MCF 10A (cell line): ENCODE results near the gene FAT1. TPM values are rescaled to one million over a fixed set of nuclear protein-coding genes. Genes with fewer than 3 reads are reported as not detected.

Experiments
- BruUV-seq: library from RNA; stranded (reverse); fragments of 400-500 nt; replicated peaks from 2 replicates; lab custom pipeline; 2021; lab: Mats Ljungman, UMichigan
- CTCF ChIA-PET: fragments of 300-600 bp; sonication (Branson Sonifier 250); formaldehyde crosslinking; extraction: SDS; loops from one replicate; lab custom pipeline; 2021; ENCODE audit warnings: antibody characterized with exemption, inconsistent platforms; lab: Yijun Ruan, JAX
- POLR2A ChIA-PET: fragments of 300-600, 350-650 bp; sonication (Branson Sonifier 250); formaldehyde crosslinking; extraction: SDS; loops from one replicate; lab custom pipeline; 2020; ENCODE audit warnings: antibody characterized with exemption, inconsistent platforms; lab: Yijun Ruan, JAX
- DNase-seq: peaks from one replicate; pipeline ENCODE4 v3.0.0-alpha.2; 2018; ENCODE audit not compliant: unreplicated experiment
- H3K27ac Mint-ChIP-seq: one replicate; pipeline ENCODE4 v1.8.0; 2022; ENCODE audit warnings: mild to moderate bottlenecking, low read depth, mixed read lengths; ENCODE audit not compliant: unreplicated experiment
- H3K27me3 Mint-ChIP-seq: one replicate; pipeline ENCODE4 v1.8.0; 2022; ENCODE audit warnings: mixed read lengths; ENCODE audit not compliant: insufficient read depth, unreplicated experiment
- H3K36me3 Mint-ChIP-seq: one replicate; pipeline ENCODE4 v1.8.0; 2022; ENCODE audit warnings: mild to moderate bottlenecking, moderate library complexity, mixed read lengths; ENCODE audit not compliant: insufficient read depth, unreplicated experiment
- H3K4me1 Mint-ChIP-seq: one replicate; pipeline ENCODE4 v1.8.0; 2022; ENCODE audit warnings: mixed read lengths; ENCODE audit not compliant: insufficient read depth, unreplicated experiment
- H3K4me3 Mint-ChIP-seq: one replicate; pipeline ENCODE4 v1.8.0; 2022; ENCODE audit warnings: mild to moderate bottlenecking, moderate library complexity, mixed read lengths; ENCODE audit not compliant: unreplicated experiment
- H3K9me3 Mint-ChIP-seq: one replicate; pipeline ENCODE4 v1.8.0; 2022; ENCODE audit warnings: mixed read lengths; ENCODE audit not compliant: unreplicated experiment
- intact Hi-C: fragments of 100-400 bp; cut with micrococcal nuclease; formaldehyde crosslinking; loops from 2 replicates; pipeline ENCODE4 v1.14.1; 2022
- total RNA-seq: library from RNA; stranded (reverse); gene quantifications from 2 replicates; pipeline ENCODE4 v1.2.3, GENCODE V29; 2022
- TF ChIP-seq, protein P1 (sequence below): fragments of 200-600 bp; IDR thresholded peaks from one replicate; pipeline ENCODE4 v1.8.0; 2022; ENCODE audit warnings: antibody characterized with exemption, mild to moderate bottlenecking; ENCODE audit not compliant: unreplicated experiment

FAT1 gene
- total RNA-seq, 1 experiment from 2014 or later, result 165 TPM

- TF ChIP-seq, protein P1, sequence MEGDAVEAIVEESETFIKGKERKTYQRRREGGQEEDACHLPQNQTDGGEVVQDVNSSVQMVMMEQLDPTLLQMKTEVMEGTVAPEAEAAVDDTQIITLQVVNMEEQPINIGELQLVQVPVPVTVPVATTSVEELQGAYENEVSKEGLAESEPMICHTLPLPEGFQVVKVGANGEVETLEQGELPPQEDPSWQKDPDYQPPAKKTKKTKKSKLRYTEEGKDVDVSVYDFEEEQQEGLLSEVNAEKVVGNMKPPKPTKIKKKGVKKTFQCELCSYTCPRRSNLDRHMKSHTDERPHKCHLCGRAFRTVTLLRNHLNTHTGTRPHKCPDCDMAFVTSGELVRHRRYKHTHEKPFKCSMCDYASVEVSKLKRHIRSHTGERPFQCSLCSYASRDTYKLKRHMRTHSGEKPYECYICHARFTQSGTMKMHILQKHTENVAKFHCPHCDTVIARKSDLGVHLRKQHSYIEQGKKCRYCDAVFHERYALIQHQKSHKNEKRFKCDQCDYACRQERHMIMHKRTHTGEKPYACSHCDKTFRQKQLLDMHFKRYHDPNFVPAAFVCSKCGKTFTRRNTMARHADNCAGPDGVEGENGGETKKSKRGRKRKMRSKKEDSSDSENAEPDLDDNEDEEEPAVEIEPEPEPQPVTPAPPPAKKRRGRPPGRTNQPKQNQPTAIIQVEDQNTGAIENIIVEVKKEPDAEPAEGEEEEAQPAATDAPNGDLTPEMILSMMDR, result peak; percentile 49
- ChIA-PET CTCF (interaction anchor here (0.6 to 4.3 kb wide), 14 partner anchors 10 to 1831 kb away, joined by 3 to 18 read pairs (median 3); no protein-coding TSS in a partner anchor), POLR2A (interaction anchor here (0.7 to 3.0 kb wide), 4 partner anchors 17 to 114 kb away, joined by 3 to 20 read pairs (median 3); no protein-coding TSS in a partner anchor)
- intact Hi-C loops, result loop anchor here (5.0 to 10.0 kb wide), 4 partner anchors 248 to 765 kb away; no protein-coding TSS in a partner anchor
- H3K36me3 Mint-ChIP-seq, result no peaks in the 10 kb centered on the region
- no peak overlapping the region for H3K27ac Mint-ChIP-seq
- no peak overlapping the region for H3K4me3 Mint-ChIP-seq
- H3K4me1 Mint-ChIP-seq, result peaks cover 19% of the 10 kb centered on the region
- no peaks in the 10 kb centered on the region for H3K9me3 Mint-ChIP-seq
- no peaks in the 10 kb centered on the region for H3K27me3 Mint-ChIP-seq
- BruUV-seq, result no TSS peak
- DNase-seq, result peak; percentile 67
These were observed 3.5 kb downstream of the FAT1 start for GRCh38 chr4:186719925-186720694.

DNA sequence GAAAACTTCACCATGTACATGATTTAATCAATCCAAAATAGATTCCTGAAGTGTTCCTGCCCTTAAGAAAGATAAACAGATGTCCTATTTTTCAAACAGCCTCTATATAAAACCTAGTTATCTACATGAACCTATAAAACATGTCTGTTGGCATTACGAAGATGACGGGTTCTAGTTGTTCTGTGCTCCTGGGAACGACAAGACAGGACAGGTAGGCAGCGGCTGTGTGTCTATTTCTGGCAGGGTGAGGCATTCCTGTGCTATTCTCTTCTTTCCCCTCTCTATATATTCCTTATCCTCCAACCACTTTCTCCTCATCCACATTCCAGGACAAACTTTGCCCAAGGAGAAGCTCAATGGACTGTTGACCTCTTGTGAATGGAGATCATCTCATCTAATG, 6.1 kb downstream of the FAT1 start:
- H3K27ac Mint-ChIP-seq, result peak overlapping the region; percentile 55
- peak overlapping the region; percentile 4 for H3K4me3 Mint-ChIP-seq
- H3K36me3 Mint-ChIP-seq, result no peaks in the 10 kb centered on the region
- TF ChIP-seq, protein P1, result no peak
- peaks cover 8% of the 10 kb centered on the region for H3K9me3 Mint-ChIP-seq
- ChIA-PET POLR2A (interaction anchor here (0.6 to 3.0 kb wide), 7 partner anchors 8 to 394 kb away, joined by 3 to 20 read pairs (median 4); no protein-coding TSS in a partner anchor), CTCF (interaction anchor here (0.5 to 4.3 kb wide), 6 partner anchors 47 to 1905 kb away, joined by 3 to 18 read pairs (median 4); no protein-coding TSS in a partner anchor)
- no peaks in the 10 kb centered on the region for H3K27me3 Mint-ChIP-seq
- peaks cover 25% of the 10 kb centered on the region for H3K4me1 Mint-ChIP-seq
- BruUV-seq, result no TSS peak
- intact Hi-C loops, result no loop called here
- peak; percentile 62 for DNase-seq

DNA sequence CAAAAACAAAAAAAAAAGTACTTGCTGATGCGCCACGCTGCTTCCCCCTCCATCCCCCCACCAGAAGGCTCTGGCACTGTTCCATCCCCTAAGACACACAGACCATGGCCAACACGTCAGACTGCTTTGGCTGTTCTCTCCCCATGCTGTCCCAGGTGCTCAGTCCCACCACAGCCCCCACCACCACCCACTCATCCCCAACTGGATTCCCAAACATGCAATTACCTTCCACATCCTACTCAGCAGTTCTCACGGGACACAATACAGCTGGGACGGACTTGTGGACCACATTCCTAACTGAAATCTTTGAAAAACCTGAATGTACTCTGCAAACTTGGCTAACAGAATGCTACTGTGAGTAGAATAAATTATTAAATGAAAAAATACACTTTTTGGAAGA, 8.6 kb downstream of the FAT1 start:
- DNase-seq, result no peak
- BruUV-seq, result no TSS peak
- TF ChIP-seq, protein P1, result no peak
- intact Hi-C loops, result no loop called here
- Mint-ChIP-seq H3K36me3 (no peaks in the 10 kb centered on the region), H3K27me3 (no peaks in the 10 kb centered on the region), H3K27ac (no peak overlapping the region), H3K9me3 (peaks cover 8% of the 10 kb centered on the region), H3K4me3 (no peak overlapping the region), H3K4me1 (peaks cover 28% of the 10 kb centered on the region)
- POLR2A ChIA-PET, result no interaction called here
- CTCF ChIA-PET, result interaction anchor here (0.5 kb wide), 1 partner anchor 15 kb away, joined by 3 read pairs; no protein-coding TSS in a partner anchor

DNA sequence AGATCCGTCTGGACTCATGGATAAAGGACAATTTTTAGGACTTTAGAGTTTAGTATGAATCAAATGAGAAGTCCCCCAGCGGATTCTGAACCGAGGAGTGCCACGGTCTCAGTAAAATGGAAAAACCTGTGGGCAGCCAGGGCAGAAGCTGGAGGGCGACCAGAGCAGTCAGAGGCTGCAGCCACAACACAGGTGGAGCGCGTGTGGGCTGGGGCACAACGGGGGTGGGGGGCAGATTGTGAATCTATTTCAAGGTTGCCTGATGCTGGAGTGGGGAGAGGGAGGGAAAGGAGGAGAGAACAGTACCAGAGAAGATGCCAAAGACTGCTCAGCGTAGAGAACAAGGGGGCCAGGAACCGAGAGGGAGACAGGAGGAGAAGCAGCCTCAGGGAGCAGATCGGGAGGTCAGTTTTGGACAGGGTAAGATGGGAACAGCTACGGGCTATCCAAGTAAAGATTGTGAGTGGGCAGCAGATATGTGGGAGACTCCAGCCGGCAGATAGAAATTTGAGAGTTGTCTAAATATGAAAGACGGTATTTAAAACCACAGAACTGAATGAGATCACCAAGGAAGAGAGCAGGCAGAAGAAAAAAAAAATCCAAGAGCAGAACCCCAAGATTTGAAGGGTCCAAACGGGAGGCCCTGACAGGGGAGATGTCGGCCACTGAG, 9.5 kb downstream of the FAT1 start:
- CTCF ChIA-PET, result no interaction called here
- H3K4me3 Mint-ChIP-seq, result no peak overlapping the region
- TF ChIP-seq, protein P1, result no peak
- intact Hi-C loops, result no loop called here
- peaks cover 28% of the 10 kb centered on the region for H3K4me1 Mint-ChIP-seq
- no peaks in the 10 kb centered on the region for H3K27me3 Mint-ChIP-seq
- no peak for DNase-seq
- peaks cover 7% of the 10 kb centered on the region for H3K36me3 Mint-ChIP-seq
- no TSS peak for BruUV-seq
- H3K27ac Mint-ChIP-seq, result no peak overlapping the region
- peaks cover 8% of the 10 kb centered on the region for H3K9me3 Mint-ChIP-seq
- POLR2A ChIA-PET, result interaction anchor here (0.6 kb wide), 1 partner anchor 1019 kb away, joined by 3 read pairs; no protein-coding TSS in a partner anchor
